K562 (cell line): ENCODE results near the gene YY1AP1. TPM values are rescaled to one million over a fixed set of nuclear protein-coding genes. Genes with fewer than 3 reads are reported as not detected.
A peak's percentile ranks its signal among the peaks of the same experiment; 100 is the strongest.

Experiments used
- DDX20 ChIP-seq: fragments of 450-650 bp; IDR thresholded peaks from 2 replicates; pipeline ENCODE4 v1.6.1; 2016; ENCODE audit warnings: missing genetic modification characterization, low read depth, mild to moderate bottlenecking, missing compliant biosample characterization, moderate library complexity
- E2F8 ChIP-seq: fragments of 450-650 bp; IDR thresholded peaks from 2 replicates; pipeline ENCODE4 v1.7.1; 2018; ENCODE audit warnings: mild to moderate bottlenecking, low read depth; ENCODE audit not compliant: partially characterized antibody
- HDAC2 ChIP-seq: fragments of 450-650 bp; IDR thresholded peaks from 2 replicates; pipeline ENCODE4 v1.6.1; 2016; ENCODE audit warnings: mild to moderate bottlenecking
- HOMEZ ChIP-seq: fragments of 250-450 bp; sonication (Bioruptor Pico); IDR thresholded peaks from 2 replicates; pipeline ENCODE4 v1.4.0; 2020; ENCODE audit warnings: mild to moderate bottlenecking, moderate library complexity
- ID3 ChIP-seq, 2 experiments: fragments of 250-450 bp in 1 of 2; fragments of 450-650 bp in 1 of 2; sonication (Bioruptor Pico) in 1 of 2; IDR thresholded peaks; 2 replicates each; pipeline versions ENCODE4 v1.6.1 to v1.8.0; 2016 to 2021; ENCODE audit warnings: mild to moderate bottlenecking in 2 of 2, moderate library complexity in 2 of 2, missing compliant biosample characterization in 1 of 2, missing genetic modification characterization in 1 of 2
- KLF10 ChIP-seq: fragments of 250-450 bp; sonication (Bioruptor Pico); IDR thresholded peaks from 2 replicates; pipeline ENCODE4 v1.6.1; 2021; ENCODE audit warnings: matching md5 sums
- MXI1 ChIP-seq: IDR thresholded peaks from 2 replicates; pipeline ENCODE4 v1.6.1; 2011; ENCODE audit warnings: low read depth, mild to moderate bottlenecking, improper control_type of control experiment, low read length
- MYC ChIP-seq, 2 experiments: fragments of 250-450 bp in 1 of 2; sonication (Bioruptor Pico) in 1 of 2; IDR thresholded peaks; 2 replicates each; pipeline versions ENCODE4 v1.5.1 to v1.6.1; 2012 to 2021; ENCODE audit warnings: low read depth in 2 of 2, borderline replicate concordance in 1 of 2, improper control_type of control experiment in 1 of 2, low read length in 1 of 2, mild to moderate bottlenecking in 1 of 2, moderate library complexity in 1 of 2
- NR3C1 ChIP-seq: sonication (generic); formaldehyde crosslinking; IDR thresholded peaks from 2 replicates; pipeline ENCODE4 v1.8.1; 2022; ENCODE audit warnings: missing genetic modification reagents
- POLR2G ChIP-seq: fragments of 200-400 bp; formaldehyde crosslinking; IDR thresholded peaks from 2 replicates; pipeline ENCODE4 v1.6.1; 2017; ENCODE audit warnings: low read depth, mild to moderate bottlenecking, antibody characterized with exemption, low read length, moderate library complexity
- PRMT5 ChIP-seq: sonication (generic); formaldehyde crosslinking; IDR thresholded peaks from 2 replicates; pipeline ENCODE4 v1.5.0; 2020; ENCODE audit warnings: missing genetic modification reagents
- SP2 ChIP-seq: IDR thresholded peaks from 2 replicates; pipeline ENCODE4 v1.6.1; 2011; ENCODE audit warnings: mild to moderate bottlenecking, low read depth, low read length, moderate library complexity; ENCODE audit not compliant: poor library complexity, severe bottlenecking; ENCODE audit errors: extremely low read depth
- ZNF274 ChIP-seq: IDR thresholded peaks from 2 replicates; pipeline ENCODE4 v1.6.1; 2011; ENCODE audit warnings: low read depth, mild to moderate bottlenecking, low read length, moderate library complexity, borderline replicate concordance
- ZNF436 ChIP-seq: fragments of 250-450, 450-650 bp; sonication (Bioruptor Pico); formaldehyde crosslinking; IDR thresholded peaks from 2 replicates; pipeline ENCODE4 v1.7.0; 2020; ENCODE audit warnings: mild to moderate bottlenecking
- ZNF717 ChIP-seq: fragments of 250-450 bp; sonication (Bioruptor Pico); IDR thresholded peaks from 2 replicates; pipeline ENCODE4 v1.5.0; 2021
- polyA plus RNA-seq, 8 experiments: library from polyadenylated mRNA; depleted of rRNA in 4 of 8; stranded (reverse) in 5 of 8; unstranded in 3 of 8; fragments of >200 nt; fragmentation: Nextera tagmentation in 2 of 8; fragmentation: Illumina TruSeq in 1 of 8; extraction: Ambion mirVana in 2 of 8; extraction: Trizol in 1 of 8; gene quantifications; 2 replicates each; pipeline versions ENCODE4 v1.2.1 to v1.2.3, GENCODE V29; 2011 to 2014; ENCODE audit warnings: inconsistent platforms in 1 of 8, missing spikeins in 1 of 8
- total RNA-seq, 7 experiments: library from RNA; depleted of rRNA in 6 of 7; stranded (reverse); fragments of >200 nt in 6 of 7; fragmentation: Illumina TruSeq in 2 of 7; extraction: Trizol in 2 of 7; gene quantifications; 2 replicates each; pipeline versions ENCODE4 v1.2.1 to v1.2.3, GENCODE V29; 2011 to 2021; ENCODE audit warnings: low replicate concordance in 1 of 7
- TF ChIP-seq, protein P1 (sequence below): sonication (generic); formaldehyde crosslinking; IDR thresholded peaks from 2 replicates; pipeline ENCODE4 v1.8.0; 2022; ENCODE audit warnings: mild to moderate bottlenecking, missing genetic modification reagents
- TF ChIP-seq, protein P2 (sequence below): sonication (generic); formaldehyde crosslinking; IDR thresholded peaks from 2 replicates; pipeline ENCODE4 v1.4.0; 2020; ENCODE audit warnings: mild to moderate bottlenecking, missing genetic modification reagents

YY1AP1 gene
- total and polyA plus RNA-seq, 9 of the 15 experiments (the other 6 are each of a cell fraction or from before 2014, with no cell fraction given): 18.4 to 90.7 (median 42.9) TPM

- TF ChIP-seq ZNF436 (no peak), KLF10 (CRISPR knock-in tag) (no peak), ZNF717 (no peak), DDX20 (tag) (no peak), POLR2G (peak; percentile 88), HDAC2 (0 out of 2 replicates have a peak, but pooled peaks have one; percentile 23), MXI1 (no peak), ZNF274 (no peak), SP2 (no peak), MYC (IDR thresholded peaks at IDR 0.05; ENCODE audit: low read depth, low read length) (peak; percentile 60), MYC (CRISPR knock-in tag; IDR thresholded peaks at IDR 0.05; ENCODE audit: borderline replicate concordance, low read depth) (no peak), ID3 (CRISPR knock-in tag; IDR thresholded peaks at IDR 0.05) (no peak), ID3 (tag; IDR thresholded peaks at IDR 0.05) (no peak), HOMEZ (CRISPR knock-in tag) (peak; percentile 70; the same call in 1 of the 2 replicates), PRMT5 (no peak), NR3C1 (0 out of 2 replicates have a peak, but pooled peaks have one; percentile 15), E2F8 (no peak)
- TF ChIP-seq, protein P1, sequence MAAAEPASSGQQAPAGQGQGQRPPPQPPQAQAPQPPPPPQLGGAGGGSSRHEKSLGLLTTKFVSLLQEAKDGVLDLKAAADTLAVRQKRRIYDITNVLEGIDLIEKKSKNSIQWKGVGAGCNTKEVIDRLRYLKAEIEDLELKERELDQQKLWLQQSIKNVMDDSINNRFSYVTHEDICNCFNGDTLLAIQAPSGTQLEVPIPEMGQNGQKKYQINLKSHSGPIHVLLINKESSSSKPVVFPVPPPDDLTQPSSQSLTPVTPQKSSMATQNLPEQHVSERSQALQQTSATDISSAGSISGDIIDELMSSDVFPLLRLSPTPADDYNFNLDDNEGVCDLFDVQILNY (CRISPR knock-in tag): no peak
- TF ChIP-seq, protein P2, sequence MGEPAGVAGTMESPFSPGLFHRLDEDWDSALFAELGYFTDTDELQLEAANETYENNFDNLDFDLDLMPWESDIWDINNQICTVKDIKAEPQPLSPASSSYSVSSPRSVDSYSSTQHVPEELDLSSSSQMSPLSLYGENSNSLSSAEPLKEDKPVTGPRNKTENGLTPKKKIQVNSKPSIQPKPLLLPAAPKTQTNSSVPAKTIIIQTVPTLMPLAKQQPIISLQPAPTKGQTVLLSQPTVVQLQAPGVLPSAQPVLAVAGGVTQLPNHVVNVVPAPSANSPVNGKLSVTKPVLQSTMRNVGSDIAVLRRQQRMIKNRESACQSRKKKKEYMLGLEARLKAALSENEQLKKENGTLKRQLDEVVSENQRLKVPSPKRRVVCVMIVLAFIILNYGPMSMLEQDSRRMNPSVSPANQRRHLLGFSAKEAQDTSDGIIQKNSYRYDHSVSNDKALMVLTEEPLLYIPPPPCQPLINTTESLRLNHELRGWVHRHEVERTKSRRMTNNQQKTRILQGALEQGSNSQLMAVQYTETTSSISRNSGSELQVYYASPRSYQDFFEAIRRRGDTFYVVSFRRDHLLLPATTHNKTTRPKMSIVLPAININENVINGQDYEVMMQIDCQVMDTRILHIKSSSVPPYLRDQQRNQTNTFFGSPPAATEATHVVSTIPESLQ (CRISPR knock-in tag): peak; percentile 92; the same call in 1 of the 2 replicates
These were observed at the start of gene YY1AP1 (continued) for GRCh38 chr1:155688324-155689080.
